Adrenal gland (tissue), 5 donors: Measurements from ENCODE around the gene DHRS2.

ENCODE experiments used
- CTCF ChIP-seq, 6 experiments: fragments of 450-650 bp in 4 of 6; fragments of 200-600 bp in 2 of 6; sonication (generic) in 1 of 6; IDR thresholded peaks; 1 replicate in 5 of 6; 2 replicates in 1 of 6; pipeline versions ENCODE4 v1.5.1 to v1.8.0; 2016 to 2021; ENCODE audit warnings: antibody characterized with exemption in 6 of 6, mild to moderate bottlenecking in 2 of 6, moderate library complexity in 1 of 6
- POLR2A ChIP-seq, 2 donors: fragments of 450-650 bp; IDR thresholded peaks; one replicate each; pipeline ENCODE4 v1.6.1; 2017; ENCODE audit warnings: antibody characterized with exemption in 2 of 2, mild to moderate bottlenecking in 2 of 2, moderate library complexity in 1 of 2
- donor health status: DM: no; HTN: no; CAD: no.

- TF ChIP-seq CTCF (IDR thresholded peaks at IDR 0.05) (no peak), POLR2A (IDR thresholded peaks at IDR 0.05) (no peak)
Observed at GRCh38 chr14:23620177-23620702, 15.9 kb upstream of the DHRS2 start.
